A549 (cell line): Measurements from ENCODE around the gene CFLAR. TPM values are rescaled to one million over a fixed set of nuclear protein-coding genes. Genes with fewer than 3 reads are reported as not detected.

ENCODE experiments used
- ATAC-seq, 2 experiments: fragments of 200-7000 bp in 1 of 2; fragments of >200 bp in 1 of 2; cut with Nextera tagmentation in 1 of 2; cut with Tn5 transposase in 1 of 2; 3 replicates each; pipeline versions ENCODE4 v1.8.0 to v1.9.1; 2018 to 2020; ENCODE audit warnings: mild to moderate bottlenecking in 1 of 2, moderate library complexity in 1 of 2
- CTCF ChIA-PET: fragments of 300-600 bp; sonication (Branson Sonifier 250); formaldehyde crosslinking; extraction: SDS; loops from one replicate; lab custom pipeline; 2021; ENCODE audit warnings: antibody characterized with exemption, inconsistent platforms; lab: Yijun Ruan, JAX
- POLR2A ChIA-PET: fragments of 350-600 bp; formaldehyde crosslinking; extraction: SDS; loops from one replicate; lab custom pipeline; 2021; ENCODE audit warnings: antibody characterized with exemption, inconsistent platforms; lab: Yijun Ruan, JAX
- DNase-seq, 2 experiments: peaks; one replicate each; pipeline versions ENCODE4 v3.0.0 to v3.0.0-alpha.2; 2011 to 2016; ENCODE audit warnings: low read depth in 1 of 2, low spot score in 1 of 2
- FAIRE-seq: peaks from 2 replicates; lab custom pipeline; 2011; peaks lifted over from hg19 to GRCh38; lab: Jason Lieb, UNC
- H3K27ac ChIP-seq, 2 experiments: fragments of >200 bp; sonication (Bioruptor Twin); formaldehyde crosslinking; 3 replicates each; pipeline ENCODE4 v1.5.1; 2016 to 2017
- H3K4me1 ChIP-seq: fragments of >200 bp; sonication (Bioruptor Twin); formaldehyde crosslinking; 3 replicates; pipeline ENCODE4 v1.6.1; 2016
- H3K4me2 ChIP-seq: fragments of >200 bp; sonication (Bioruptor Twin); formaldehyde crosslinking; 3 replicates; pipeline ENCODE4 v1.6.1; 2016
- H3K4me3 ChIP-seq: fragments of >200 bp; sonication (Bioruptor Twin); formaldehyde crosslinking; 3 replicates; pipeline ENCODE4 v1.5.1; 2016
- H3K9me3 ChIP-seq: fragments of >200 bp; sonication (Bioruptor Twin); formaldehyde crosslinking; 3 replicates; pipeline ENCODE4 v1.6.1; 2016
- BHLHE40 ChIP-seq: IDR thresholded peaks from 2 replicates; pipeline ENCODE4 v1.6.1; 2012; ENCODE audit warnings: low read depth, low read length, inconsistent platforms
- CBX2 ChIP-seq: fragments of 200-600 bp; sonication (generic); IDR thresholded peaks from 2 replicates; pipeline ENCODE4 v1.6.1; 2016; ENCODE audit warnings: low read depth, mild to moderate bottlenecking, borderline replicate concordance
- CTCF ChIP-seq: fragments of >200 bp; sonication (Bioruptor Twin); formaldehyde crosslinking; IDR thresholded peaks from 3 replicates; pipeline ENCODE4 v1.5.1; 2016
- EHF ChIP-seq: fragments of 250-450 bp; sonication (Bioruptor Pico); IDR thresholded peaks from 2 replicates; pipeline ENCODE4 v1.5.0; 2020; ENCODE audit warnings: mild to moderate bottlenecking
- EP300 ChIP-seq, 2 experiments: fragments of >200 bp; sonication (Bioruptor Twin); formaldehyde crosslinking; IDR thresholded peaks; 2 replicates in 1 of 2; 3 replicates in 1 of 2; pipeline ENCODE4 v1.6.1; 2016 to 2017
- ESRRA ChIP-seq: fragments of 150-350 bp; IDR thresholded peaks from 2 replicates; pipeline ENCODE4 v1.6.1; 2014; ENCODE audit warnings: mild to moderate bottlenecking, low read length, borderline replicate concordance
- FOSL2 ChIP-seq, 2 experiments: fragments of 450-650 bp in 1 of 2; fragments of >200 bp in 1 of 2; sonication (Bioruptor Twin) in 1 of 2; formaldehyde crosslinking; IDR thresholded peaks; 2 replicates each; pipeline versions ENCODE4 v1.5.0 to v1.6.1; 2016 to 2020; ENCODE audit warnings: mild to moderate bottlenecking in 1 of 2, moderate library complexity in 1 of 2
- HDAC2 ChIP-seq: fragments of 200-600 bp; sonication (generic); IDR thresholded peaks from 2 replicates; pipeline ENCODE4 v1.6.1; 2016
- HES2 ChIP-seq: fragments of >200 bp; sonication (Bioruptor Twin); formaldehyde crosslinking; IDR thresholded peaks from 2 replicates; pipeline ENCODE4 v1.6.1; 2016
- HMGXB4 ChIP-seq: fragments of 250-450 bp; sonication (Bioruptor Pico); IDR thresholded peaks from 2 replicates; pipeline ENCODE4 v1.5.0; 2021; ENCODE audit warnings: mild to moderate bottlenecking, moderate library complexity, borderline replicate concordance
- HOXA7 ChIP-seq: fragments of 250-450 bp; sonication (Bioruptor Pico); IDR thresholded peaks from 2 replicates; pipeline ENCODE4 v1.5.0; 2020; ENCODE audit warnings: mild to moderate bottlenecking, moderate library complexity
- HOXB5 ChIP-seq: fragments of 250-450 bp; sonication (Bioruptor Pico); IDR thresholded peaks from 2 replicates; pipeline ENCODE4 v1.5.0; 2020; ENCODE audit warnings: mild to moderate bottlenecking, moderate library complexity
- JUNB ChIP-seq: fragments of >200 bp; sonication (Bioruptor Twin); formaldehyde crosslinking; IDR thresholded peaks from 2 replicates; pipeline ENCODE4 v1.6.1; 2016
- KDM5A ChIP-seq: fragments of 200-600 bp; sonication (generic); IDR thresholded peaks from 2 replicates; pipeline ENCODE4 v1.6.1; 2016; ENCODE audit warnings: antibody characterized with exemption, mild to moderate bottlenecking
- MAFK ChIP-seq: fragments of 450-650 bp; IDR thresholded peaks from 2 replicates; pipeline ENCODE4 v1.6.1; 2014; ENCODE audit not compliant: partially characterized antibody
- MAZ ChIP-seq: fragments of 150-350 bp; IDR thresholded peaks from 2 replicates; pipeline ENCODE4 v1.6.1; 2014; ENCODE audit warnings: antibody characterized with exemption, low read depth, low read length, borderline replicate concordance
- NFE2L2 ChIP-seq: fragments of 150-350 bp; conservative IDR thresholded peaks from 2 replicates; pipeline ENCODE4 v1.6.1; 2014; ENCODE audit warnings: low read length
- NR3C1 ChIP-seq: fragments of >200 bp; sonication (Bioruptor Twin); formaldehyde crosslinking; IDR thresholded peaks from 3 replicates; pipeline ENCODE4 v1.6.1; 2017
- PHF8 ChIP-seq: fragments of 200-600 bp; sonication (generic); IDR thresholded peaks from 2 replicates; pipeline ENCODE4 v1.6.1; 2016; ENCODE audit warnings: low read depth, mild to moderate bottlenecking, antibody characterized with exemption, moderate library complexity, borderline replicate concordance
- POLR2AphosphoS2 ChIP-seq: conservative IDR thresholded peaks from 2 replicates; pipeline ENCODE4 v1.6.1; 2012; ENCODE audit warnings: low read length, improper control_type of control experiment, inconsistent platforms
- RAD21 ChIP-seq, 2 experiments: fragments of >200 bp in 1 of 2; sonication (Bioruptor Twin) in 1 of 2; formaldehyde crosslinking in 1 of 2; IDR thresholded peaks in 1 of 2; conservative IDR thresholded peaks in 1 of 2; 2 replicates in 1 of 2; 3 replicates in 1 of 2; pipeline ENCODE4 v1.6.1; 2012 to 2018; ENCODE audit warnings: inconsistent platforms in 1 of 2
- RARB ChIP-seq: fragments of 250-450 bp; sonication (Bioruptor Pico); IDR thresholded peaks from 2 replicates; pipeline ENCODE4 v1.8.0; 2021; ENCODE audit warnings: mild to moderate bottlenecking, moderate library complexity
- RCOR1 ChIP-seq: fragments of 150-350 bp; IDR thresholded peaks from 2 replicates; pipeline ENCODE4 v1.6.1; 2014; ENCODE audit warnings: antibody characterized with exemption, low read length, low read depth
- SMC3 ChIP-seq: fragments of >200 bp; sonication (Bioruptor Twin); formaldehyde crosslinking; IDR thresholded peaks from 3 replicates; pipeline ENCODE4 v1.6.1; 2018; ENCODE audit warnings: inconsistent platforms
- SREBF2 ChIP-seq: fragments of 450-650 bp; IDR thresholded peaks from 2 replicates; pipeline ENCODE4 v1.6.1; 2014; ENCODE audit warnings: mild to moderate bottlenecking, moderate library complexity
- USF2 ChIP-seq: fragments of 450-650 bp; IDR thresholded peaks from 2 replicates; pipeline ENCODE4 v1.6.1; 2014; ENCODE audit warnings: antibody characterized with exemption
- ZFP36 ChIP-seq: fragments of 450-650 bp; IDR thresholded peaks from 2 replicates; pipeline ENCODE4 v1.6.1; 2014; ENCODE audit warnings: borderline replicate concordance; ENCODE audit not compliant: partially characterized antibody
- WGBS: methylation state at CpG from one replicate; pipeline ENCODE4 v1.1.6; 2017; ENCODE audit errors: missing lambda C conversion rate; 5-methylcytosine and 5-hydroxymethylcytosine counted together
- polyA plus RNA-seq, 4 experiments: library from polyadenylated mRNA; depleted of rRNA in 3 of 4; stranded (reverse); fragments of >200 nt; fragmentation: RNase III in 1 of 4; extraction: RNeasy Plus Mini Kit Qiagen cat#74134 plus additional on column Dnase treatment in 1 of 4; gene quantifications; 2 replicates in 3 of 4; 3 replicates in 1 of 4; pipeline ENCODE4 v1.2.3, GENCODE V29; 2011 to 2017

CFLAR gene
- polyA plus RNA-seq, 2 of the 4 experiments (the other 2 are of a cell fraction): 56.5 to 89.4 TPM

GRCh38 chr2:201105759-201106158 lies 10.2 kb upstream of the CFLAR start:
- POLR2A ChIA-PET: no interaction called here
- CTCF ChIA-PET: interaction anchor here (1.0 to 1.4 kb wide), 2 partner anchors 12 to 142 kb away, joined by 3 read pairs; partner anchors contain the start of gene ORC2
- TF ChIP-seq NFE2L2 (no peak), HDAC2 (no peak), RCOR1 (no peak), MAZ (no peak), JUNB (no peak), HOXA7 (no peak), POLR2AphosphoS2 (no peak), SREBF2 (no peak), ESRRA (no peak), CBX2 (no peak), SMC3 (no peak)
- 95% methylated on average over 1 of the region's 1 CpG for WGBS
- no peak overlapping the region for H3K4me2 ChIP-seq
- no peak overlapping the region for H3K4me3 ChIP-seq
- no peaks in the 10 kb centered on the region for H3K9me3 ChIP-seq
- FAIRE-seq (no peak), DNase-seq (no peak), ATAC-seq (no peak)
- no peak overlapping the region for H3K27ac ChIP-seq
- no peaks in the 10 kb centered on the region; the same call in 2 of the 3 replicates for H3K4me1 ChIP-seq

GRCh38 chr2:201107624-201108023 lies 8.3 kb upstream of the CFLAR start:
- DNase-seq (no peak), ATAC-seq (no peak), FAIRE-seq (no peak)
- POLR2A ChIA-PET: interaction anchor here (0.7 to 1.3 kb wide), 2 partner anchors 9 to 360 kb away, joined by 3 to 4 read pairs; partner anchors contain the start of gene CFLAR
- Histone ChIP-seq H3K4me3 (no peak overlapping the region), H3K4me1 (no peaks in the 10 kb centered on the region; the same call in 2 of the 3 replicates), H3K4me2 (no peak overlapping the region), H3K27ac (no peak overlapping the region), H3K9me3 (no peaks in the 10 kb centered on the region)
- CTCF ChIA-PET: interaction anchor here (0.6 to 2.4 kb wide), 5 partner anchors 11 to 238 kb away, joined by 3 to 9 read pairs (median 5); no protein-coding TSS in a partner anchor
- no peak for TF ChIP-seq HMGXB4
- no peak for TF ChIP-seq KDM5A
- TF ChIP-seq RARB (CRISPR knock-in tag): no peak
- TF ChIP-seq RAD21 (conservative IDR thresholded peaks at IDR 0.05 in 1 of 2, IDR thresholded peaks at IDR 0.05 in 1 of 2): no peak
- no peak for TF ChIP-seq NFE2L2
- TF ChIP-seq HOXA7: no peak
- no peak for TF ChIP-seq EHF (CRISPR knock-in tag)
- no peak for TF ChIP-seq JUNB
- TF ChIP-seq MAFK: no peak
- TF ChIP-seq FOSL2 (IDR thresholded peaks at IDR 0.05): no peak
- no peak for TF ChIP-seq FOSL2 (CRISPR knock-in tag; IDR thresholded peaks at IDR 0.05)
- no peak for TF ChIP-seq RCOR1
- no peak for TF ChIP-seq BHLHE40
- 90% methylated on average over 2 of the region's 2 CpGs for WGBS

GRCh38 chr2:201108341-201108740 lies 7.6 kb upstream of the CFLAR start:
- no peak for TF ChIP-seq ZFP36
- no peak for TF ChIP-seq PHF8
- TF ChIP-seq CTCF: no peak
- TF ChIP-seq SREBF2: no peak
- TF ChIP-seq EP300 (IDR thresholded peaks at IDR 0.05): no peak
- TF ChIP-seq HMGXB4: no peak
- TF ChIP-seq JUNB: no peak
- no peak for TF ChIP-seq NFE2L2
- no peak for TF ChIP-seq NR3C1
- no peak for TF ChIP-seq HOXB5
- TF ChIP-seq KDM5A: no peak
- no peak for TF ChIP-seq RAD21 (conservative IDR thresholded peaks at IDR 0.05 in 1 of 2, IDR thresholded peaks at IDR 0.05 in 1 of 2)
- TF ChIP-seq HES2: no peak
- TF ChIP-seq USF2: no peak
- H3K27ac ChIP-seq: no peak overlapping the region
- no peak overlapping the region for H3K4me3 ChIP-seq
- ChIA-PET POLR2A (no interaction called here), CTCF (interaction anchor here (0.6 to 2.8 kb wide), 4 partner anchors 10 to 207 kb away, joined by 3 to 16 read pairs (median 6); no protein-coding TSS in a partner anchor)
- no peak for FAIRE-seq
- WGBS: 82% methylated on average over 2 of the region's 2 CpGs
- no peaks in the 10 kb centered on the region for H3K9me3 ChIP-seq
- no peak for ATAC-seq
- H3K4me1 ChIP-seq: no peaks in the 10 kb centered on the region
- no peak for DNase-seq
- H3K4me2 ChIP-seq: no peak overlapping the region
